GM23338 (cell line): ENCODE measurements around the gene CROCC2. TPM values are rescaled to one million over a fixed set of nuclear protein-coding genes. Genes with fewer than 3 reads are reported as not detected.

Experiments
- ATAC-seq: fragments of 200-7000 bp; cut with Tn5 transposase; 3 replicates; pipeline ENCODE4 v1.9.1; 2020
- DNase-seq: peaks from one replicate; pipeline ENCODE4 v3.0.0-alpha.2; 2015; ENCODE audit warnings: low spot score
- H2AFZ ChIP-seq: fragments of 200-600 bp; sonication (generic); 2 replicates; pipeline ENCODE4 v1.8.0; 2016; ENCODE audit warnings: antibody characterized with exemption, mild to moderate bottlenecking, moderate library complexity
- H3F3A ChIP-seq: fragments of 200-600 bp; sonication (generic); replicated peaks from 2 replicates; pipeline ENCODE4 v1.8.0; 2017; ENCODE audit warnings: antibody characterized with exemption, mixed run types, low read depth
- H3K27ac ChIP-seq: fragments of 200-600 bp; sonication (generic); 2 replicates; pipeline ENCODE4 v1.6.1; 2016; ENCODE audit warnings: low read depth
- H3K27me3 ChIP-seq: fragments of 200-600 bp; sonication (generic); 2 replicates; pipeline ENCODE4 v1.8.0; 2016; ENCODE audit warnings: mild to moderate bottlenecking, mixed run types, moderate library complexity; ENCODE audit not compliant: insufficient read depth
- H3K36me3 ChIP-seq: fragments of 200-600 bp; sonication (generic); 2 replicates; pipeline ENCODE4 v1.8.0; 2016; ENCODE audit warnings: mild to moderate bottlenecking; ENCODE audit not compliant: insufficient read depth
- H3K4me1 ChIP-seq: fragments of 200-600 bp; sonication (generic); 2 replicates; pipeline ENCODE4 v1.8.0; 2016; ENCODE audit warnings: mild to moderate bottlenecking, moderate library complexity; ENCODE audit not compliant: insufficient read depth
- H3K4me2 ChIP-seq: fragments of 200-600 bp; sonication (generic); 2 replicates; pipeline ENCODE4 v1.7.1; 2017; ENCODE audit warnings: mixed run types
- H3K4me3 ChIP-seq: fragments of 200-600 bp; sonication (generic); 2 replicates; pipeline ENCODE4 v1.6.1; 2016; ENCODE audit warnings: mixed run types
- H3K79me2 ChIP-seq: fragments of 200-600 bp; sonication (generic); replicated peaks from 2 replicates; pipeline ENCODE4 v1.8.0; 2017; ENCODE audit warnings: mild to moderate bottlenecking; ENCODE audit not compliant: insufficient read depth
- H3K9me2 ChIP-seq: fragments of 200-600 bp; sonication (generic); 2 replicates; pipeline ENCODE4 v1.8.0; 2017; ENCODE audit not compliant: insufficient read depth
- H4K20me1 ChIP-seq: fragments of 200-600 bp; sonication (generic); replicated peaks from 2 replicates; pipeline ENCODE4 v1.8.0; 2017; ENCODE audit warnings: mild to moderate bottlenecking; ENCODE audit not compliant: insufficient read depth
- H3K27ac Mint-ChIP-seq: 2 replicates; pipeline ENCODE4 v1.8.0; 2020; ENCODE audit warnings: inconsistent platforms, mild to moderate bottlenecking, moderate library complexity, mixed read lengths
- H3K27me3 Mint-ChIP-seq: 3 replicates; pipeline ENCODE4 v1.8.0; 2022; ENCODE audit warnings: low read depth, mild to moderate bottlenecking, moderate library complexity, mixed read lengths, inconsistent platforms; ENCODE audit not compliant: insufficient read depth, poor library complexity
- H3K36me3 Mint-ChIP-seq: 3 replicates; pipeline ENCODE4 v1.8.0; 2021; ENCODE audit warnings: low read depth, mild to moderate bottlenecking, inconsistent platforms, moderate library complexity, mixed read lengths
- H3K4me1 Mint-ChIP-seq: 3 replicates; pipeline ENCODE4 v1.8.0; 2020; ENCODE audit warnings: mild to moderate bottlenecking, inconsistent platforms, mixed read lengths
- H3K4me3 Mint-ChIP-seq: 3 replicates; pipeline ENCODE4 v1.8.0; 2021; ENCODE audit warnings: moderate library complexity, mild to moderate bottlenecking, inconsistent platforms, mixed read lengths
- H3K9me3 Mint-ChIP-seq: 3 replicates; pipeline ENCODE4 v1.8.0; 2020; ENCODE audit warnings: moderate library complexity, mild to moderate bottlenecking, inconsistent platforms, mixed read lengths
- JUNB ChIP-seq: IDR thresholded peaks from one replicate; pipeline ENCODE4 v1.6.1; 2016; ENCODE audit warnings: antibody characterized with exemption; ENCODE audit not compliant: unreplicated experiment
- REST ChIP-seq: IDR thresholded peaks from one replicate; pipeline ENCODE4 v1.6.1; 2018; ENCODE audit warnings: antibody characterized with exemption; ENCODE audit not compliant: unreplicated experiment
- polyA plus RNA-seq: library from polyadenylated mRNA; unstranded; fragments of >200 nt; fragmentation: Nextera tagmentation; extraction: Ambion mirVana; gene quantifications from 2 replicates; pipeline ENCODE4 v1.2.1, GENCODE V29; 2016
- total RNA-seq: library from RNA; depleted of rRNA; stranded (reverse); fragments of >200 nt; shearing (Covaris generic); gene quantifications from 2 replicates; pipeline ENCODE4 v1.2.3, GENCODE V29; 2014
- TF ChIP-seq, protein P1 (sequence below): fragments of 250-450 bp; sonication (Bioruptor Pico); IDR thresholded peaks from 2 replicates; pipeline ENCODE4 v1.5.0; 2020; ENCODE audit warnings: mild to moderate bottlenecking, moderate library complexity

CROCC2 gene
- total and polyA plus RNA-seq, 2 experiments from 2014 or later: not detected

DNA sequence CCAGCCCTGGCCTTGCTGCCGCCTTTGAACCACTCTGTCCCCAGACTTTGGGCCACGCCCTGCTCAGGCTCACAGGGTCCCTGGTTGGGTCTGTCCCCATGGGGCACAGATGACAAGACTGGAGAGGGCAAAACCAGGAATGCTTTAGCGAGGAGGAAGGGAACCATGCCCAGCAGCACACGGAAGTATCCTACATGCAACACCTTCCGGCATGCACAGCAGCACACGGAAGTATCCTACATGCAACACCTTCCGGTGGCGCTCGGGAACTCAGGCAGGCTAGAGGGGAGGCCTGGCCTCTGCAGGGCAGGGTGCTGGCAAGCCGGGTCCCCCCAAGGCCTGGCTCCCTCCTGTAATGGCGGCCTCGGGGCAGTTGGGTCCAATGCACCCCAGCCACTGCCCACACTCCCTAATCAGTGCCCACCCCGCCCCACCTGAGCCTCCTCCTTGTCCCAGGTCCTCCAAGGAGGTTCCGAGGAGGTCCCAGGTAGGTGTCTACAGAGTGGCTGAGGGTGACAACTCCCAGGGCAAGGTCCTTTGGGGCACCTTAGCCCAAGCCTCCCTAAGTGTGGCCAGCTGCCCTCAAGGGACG, 58.7 kb downstream of the CROCC2 start:
- Histone ChIP-seq H2AFZ (no peak overlapping the region), H3K27ac (no peak overlapping the region), H3K36me3 (no peaks in the 10 kb centered on the region), H3F3A (0 out of 2 replicates have a peak, but pooled peaks cover 5% of the 10 kb centered on the region), H3K4me2 (no peak overlapping the region), H3K27me3 (no peaks in the 10 kb centered on the region), H3K4me3 (no peak overlapping the region), H3K9me2 (no peaks in the 10 kb centered on the region), H4K20me1 (no peaks in the 10 kb centered on the region), H3K4me1 (no peaks in the 10 kb centered on the region), H3K79me2 (no peaks in the 10 kb centered on the region)
- peaks cover 6% of the 10 kb centered on the region for H3K27me3 Mint-ChIP-seq
- H3K4me1 Mint-ChIP-seq: no peaks in the 10 kb centered on the region; the same call in 1 of the 3 replicates
- no peak for ATAC-seq
- H3K27ac Mint-ChIP-seq: no peak overlapping the region
- TF ChIP-seq JUNB (no peak), REST (no peak)
- TF ChIP-seq, protein P1, sequence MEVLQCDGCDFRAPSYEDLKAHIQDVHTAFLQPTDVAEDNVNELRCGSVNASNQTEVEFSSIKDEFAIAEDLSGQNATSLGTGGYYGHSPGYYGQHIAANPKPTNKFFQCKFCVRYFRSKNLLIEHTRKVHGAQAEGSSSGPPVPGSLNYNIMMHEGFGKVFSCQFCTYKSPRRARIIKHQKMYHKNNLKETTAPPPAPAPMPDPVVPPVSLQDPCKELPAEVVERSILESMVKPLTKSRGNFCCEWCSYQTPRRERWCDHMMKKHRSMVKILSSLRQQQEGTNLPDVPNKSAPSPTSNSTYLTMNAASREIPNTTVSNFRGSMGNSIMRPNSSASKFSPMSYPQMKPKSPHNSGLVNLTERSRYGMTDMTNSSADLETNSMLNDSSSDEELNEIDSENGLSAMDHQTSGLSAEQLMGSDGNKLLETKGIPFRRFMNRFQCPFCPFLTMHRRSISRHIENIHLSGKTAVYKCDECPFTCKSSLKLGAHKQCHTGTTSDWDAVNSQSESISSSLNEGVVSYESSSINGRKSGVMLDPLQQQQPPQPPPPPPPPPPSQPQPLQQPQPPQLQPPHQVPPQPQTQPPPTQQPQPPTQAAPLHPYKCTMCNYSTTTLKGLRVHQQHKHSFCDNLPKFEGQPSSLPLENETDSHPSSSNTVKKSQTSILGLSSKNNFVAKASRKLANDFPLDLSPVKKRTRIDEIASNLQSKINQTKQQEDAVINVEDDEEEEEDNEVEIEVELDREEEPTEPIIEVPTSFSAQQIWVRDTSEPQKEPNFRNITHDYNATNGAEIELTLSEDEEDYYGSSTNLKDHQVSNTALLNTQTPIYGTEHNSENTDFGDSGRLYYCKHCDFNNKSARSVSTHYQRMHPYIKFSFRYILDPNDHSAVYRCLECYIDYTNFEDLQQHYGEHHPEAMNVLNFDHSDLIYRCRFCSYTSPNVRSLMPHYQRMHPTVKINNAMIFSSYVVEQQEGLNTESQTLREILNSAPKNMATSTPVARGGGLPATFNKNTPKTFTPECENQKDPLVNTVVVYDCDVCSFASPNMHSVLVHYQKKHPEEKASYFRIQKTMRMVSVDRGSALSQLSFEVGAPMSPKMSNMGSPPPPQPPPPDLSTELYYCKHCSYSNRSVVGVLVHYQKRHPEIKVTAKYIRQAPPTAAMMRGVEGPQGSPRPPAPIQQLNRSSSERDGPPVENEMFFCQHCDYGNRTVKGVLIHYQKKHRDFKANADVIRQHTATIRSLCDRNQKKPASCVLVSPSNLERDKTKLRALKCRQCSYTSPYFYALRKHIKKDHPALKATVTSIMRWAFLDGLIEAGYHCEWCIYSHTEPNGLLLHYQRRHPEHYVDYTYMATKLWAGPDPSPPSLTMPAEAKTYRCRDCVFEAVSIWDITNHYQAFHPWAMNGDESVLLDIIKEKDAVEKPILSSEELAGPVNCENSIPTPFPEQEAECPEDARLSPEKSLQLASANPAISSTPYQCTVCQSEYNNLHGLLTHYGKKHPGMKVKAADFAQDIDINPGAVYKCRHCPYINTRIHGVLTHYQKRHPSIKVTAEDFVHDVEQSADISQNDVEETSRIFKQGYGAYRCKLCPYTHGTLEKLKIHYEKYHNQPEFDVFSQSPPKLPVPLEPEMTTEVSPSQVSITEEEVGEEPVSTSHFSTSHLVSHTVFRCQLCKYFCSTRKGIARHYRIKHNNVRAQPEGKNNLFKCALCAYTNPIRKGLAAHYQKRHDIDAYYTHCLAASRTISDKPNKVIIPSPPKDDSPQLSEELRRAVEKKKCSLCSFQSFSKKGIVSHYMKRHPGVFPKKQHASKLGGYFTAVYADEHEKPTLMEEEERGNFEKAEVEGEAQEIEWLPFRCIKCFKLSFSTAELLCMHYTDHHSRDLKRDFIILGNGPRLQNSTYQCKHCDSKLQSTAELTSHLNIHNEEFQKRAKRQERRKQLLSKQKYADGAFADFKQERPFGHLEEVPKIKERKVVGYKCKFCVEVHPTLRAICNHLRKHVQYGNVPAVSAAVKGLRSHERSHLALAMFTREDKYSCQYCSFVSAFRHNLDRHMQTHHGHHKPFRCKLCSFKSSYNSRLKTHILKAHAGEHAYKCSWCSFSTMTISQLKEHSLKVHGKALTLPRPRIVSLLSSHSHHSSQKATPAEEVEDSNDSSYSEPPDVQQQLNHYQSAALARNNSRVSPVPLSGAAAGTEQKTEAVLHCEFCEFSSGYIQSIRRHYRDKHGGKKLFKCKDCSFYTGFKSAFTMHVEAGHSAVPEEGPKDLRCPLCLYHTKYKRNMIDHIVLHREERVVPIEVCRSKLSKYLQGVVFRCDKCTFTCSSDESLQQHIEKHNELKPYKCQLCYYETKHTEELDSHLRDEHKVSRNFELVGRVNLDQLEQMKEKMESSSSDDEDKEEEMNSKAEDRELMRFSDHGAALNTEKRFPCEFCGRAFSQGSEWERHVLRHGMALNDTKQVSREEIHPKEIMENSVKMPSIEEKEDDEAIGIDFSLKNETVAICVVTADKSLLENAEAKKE (CRISPR knock-in tag): no peak
- H3K4me3 Mint-ChIP-seq: no peak overlapping the region
- no peaks in the 10 kb centered on the region for H3K9me3 Mint-ChIP-seq
- DNase-seq: no peak
- no peaks in the 10 kb centered on the region; the same call in 2 of the 3 replicates for H3K36me3 Mint-ChIP-seq
